ENCODE results near the gene COG1.

DNA sequence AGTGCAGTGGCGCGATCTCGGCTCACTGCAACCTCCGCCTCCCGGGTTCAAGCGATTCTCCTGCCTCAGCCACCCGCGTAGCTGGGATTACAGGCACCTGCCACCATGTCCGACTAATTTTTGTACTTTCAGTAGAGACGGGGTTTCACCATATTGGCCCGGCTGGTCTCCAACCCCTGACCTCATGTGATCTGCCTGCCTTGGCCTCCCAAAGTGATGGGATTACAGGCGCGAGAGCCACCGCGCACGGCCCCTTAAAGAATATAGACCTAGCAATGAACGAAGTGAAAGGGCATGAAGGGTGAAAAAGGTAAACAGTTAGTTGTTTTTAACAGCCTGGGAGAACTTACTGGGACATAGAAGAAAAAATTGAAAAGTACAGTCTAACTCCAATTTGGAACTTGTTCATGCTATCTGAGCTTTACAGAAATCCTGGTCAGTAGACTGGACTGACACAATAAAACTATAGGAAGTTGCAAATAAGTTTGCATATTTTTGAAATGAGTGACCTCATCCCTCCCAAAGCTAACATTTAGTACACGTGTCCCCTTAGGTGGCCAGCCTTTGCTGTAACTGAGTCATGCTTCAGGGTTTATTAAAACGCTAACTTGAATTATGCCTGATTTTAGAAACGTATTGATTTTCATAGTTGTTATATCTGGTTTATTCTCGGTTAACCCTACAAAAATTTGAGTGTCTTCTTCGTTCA is 1.8 kb downstream of the COG1 start:
- no peak for TF ChIP-seq CTCF (IDR thresholded peaks at IDR 0.05)
- no peak for TF ChIP-seq POLR2A (IDR thresholded peaks at IDR 0.05)

Data from uterus (tissue), 2 donors.